ENCODE results near the gene TXNL4A. TPM values are rescaled to one million over a fixed set of nuclear protein-coding genes. Genes with fewer than 3 reads are reported as not detected.

Gene TXNL4A
- total RNA-seq, 1 donor from 2014 or later, result 40.1 TPM

GRCh38 chr18:79963658-79964329, 24.6 kb downstream of the TXNL4A start:
- DNase-seq (ENCODE audit: low read depth), result no peak

GRCh38 chr18:79962835-79963657, 25.3 kb downstream of the TXNL4A start:
- DNase-seq (ENCODE audit: low read depth), result no peak

- DNase-seq (ENCODE audit: low read depth), result no peak
These were observed 26.1 kb downstream of the TXNL4A start for GRCh38 chr18:79962311-79962710.

GRCh38 chr18:79961527-79962291, 26.7 kb downstream of the TXNL4A start:
- no peak for DNase-seq (ENCODE audit: low read depth)

GRCh38 chr18:79960921-79961526, 27.3 kb downstream of the TXNL4A start:
- no peak for DNase-seq (ENCODE audit: low read depth)

- DNase-seq (ENCODE audit: low read depth), result peak; percentile 66
These were observed 28.1 kb downstream of the TXNL4A start for GRCh38 chr18:79960161-79960801.

GRCh38 chr18:79958981-79959380, 29.4 kb downstream of the TXNL4A start:
- no peak for DNase-seq (ENCODE audit: low read depth)

- no peak for DNase-seq (ENCODE audit: low read depth)
These were observed 32.1 kb downstream of the TXNL4A start for GRCh38 chr18:79956276-79956675.

GRCh38 chr18:79955302-79956075, 32.9 kb downstream of the TXNL4A start:
- DNase-seq (ENCODE audit: low read depth), result no peak

GRCh38 chr18:79954791-79955190, 33.6 kb downstream of the TXNL4A start:
- no peak for DNase-seq (ENCODE audit: low read depth)

GRCh38 chr18:79953971-79954651, 34.3 kb downstream of the TXNL4A start:
- DNase-seq (ENCODE audit: low read depth), result peak; percentile 22

- DNase-seq (ENCODE audit: low read depth), result no peak
These were observed 35.3 kb downstream of the TXNL4A start for GRCh38 chr18:79952996-79953559.

- no peak for DNase-seq (ENCODE audit: low read depth)
These were observed 35.8 kb downstream of the TXNL4A start for GRCh38 chr18:79952456-79952995.

GRCh38 chr18:79951545-79952455, 36.6 kb downstream of the TXNL4A start, which contains the start of gene SLC66A2:
SLC66A2 (minus strand) TSS chr18:79951653; CDS start chr18:79950926, 727 bp downstream.
- DNase-seq (ENCODE audit: low read depth), result peak; percentile 30

- DNase-seq (ENCODE audit: low read depth), result no peak
These were observed 37.6 kb downstream of the TXNL4A start for GRCh38 chr18:79950515-79951341.

- no peak for DNase-seq (ENCODE audit: low read depth)
These were observed 38.5 kb downstream of the TXNL4A start for GRCh38 chr18:79949697-79950487.
